Subcutaneous adipose tissue (tissue), 4 donors: ENCODE results near the gene IL1RAPL2. TPM values are rescaled to one million over a fixed set of nuclear protein-coding genes. Genes with fewer than 3 reads are reported as not detected.

Experiments
- total RNA-seq, 4 donors: library from RNA; depleted of rRNA; stranded (reverse); fragments of >200 nt; gene quantifications; one replicate each; pipeline ENCODE4 v1.1.0, GENCODE V29; 2016
- TF ChIP-seq, protein P1 (sequence below): fragments of 450-650 bp; IDR thresholded peaks from one replicate; pipeline ENCODE4 v1.5.1; 2016; ENCODE audit warnings: low read depth, mild to moderate bottlenecking, control low read depth, antibody characterized with exemption, moderate library complexity

Gene IL1RAPL2
- total RNA-seq, 4 donors from 2014 or later = 0.17 TPM; not detected in 3

- TF ChIP-seq, protein P1, sequence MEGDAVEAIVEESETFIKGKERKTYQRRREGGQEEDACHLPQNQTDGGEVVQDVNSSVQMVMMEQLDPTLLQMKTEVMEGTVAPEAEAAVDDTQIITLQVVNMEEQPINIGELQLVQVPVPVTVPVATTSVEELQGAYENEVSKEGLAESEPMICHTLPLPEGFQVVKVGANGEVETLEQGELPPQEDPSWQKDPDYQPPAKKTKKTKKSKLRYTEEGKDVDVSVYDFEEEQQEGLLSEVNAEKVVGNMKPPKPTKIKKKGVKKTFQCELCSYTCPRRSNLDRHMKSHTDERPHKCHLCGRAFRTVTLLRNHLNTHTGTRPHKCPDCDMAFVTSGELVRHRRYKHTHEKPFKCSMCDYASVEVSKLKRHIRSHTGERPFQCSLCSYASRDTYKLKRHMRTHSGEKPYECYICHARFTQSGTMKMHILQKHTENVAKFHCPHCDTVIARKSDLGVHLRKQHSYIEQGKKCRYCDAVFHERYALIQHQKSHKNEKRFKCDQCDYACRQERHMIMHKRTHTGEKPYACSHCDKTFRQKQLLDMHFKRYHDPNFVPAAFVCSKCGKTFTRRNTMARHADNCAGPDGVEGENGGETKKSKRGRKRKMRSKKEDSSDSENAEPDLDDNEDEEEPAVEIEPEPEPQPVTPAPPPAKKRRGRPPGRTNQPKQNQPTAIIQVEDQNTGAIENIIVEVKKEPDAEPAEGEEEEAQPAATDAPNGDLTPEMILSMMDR = no peak
Measured at GRCh38 chrX:105567082-105567481, 1001.1 kb downstream of the IL1RAPL2 start.

- TF ChIP-seq, protein P1 = no peak
Measured at GRCh38 chrX:105608745-105609144, 1042.7 kb downstream of the IL1RAPL2 start.

- TF ChIP-seq, protein P1 = no peak
Measured at GRCh38 chrX:105609530-105609929, 1043.5 kb downstream of the IL1RAPL2 start.

DNA sequence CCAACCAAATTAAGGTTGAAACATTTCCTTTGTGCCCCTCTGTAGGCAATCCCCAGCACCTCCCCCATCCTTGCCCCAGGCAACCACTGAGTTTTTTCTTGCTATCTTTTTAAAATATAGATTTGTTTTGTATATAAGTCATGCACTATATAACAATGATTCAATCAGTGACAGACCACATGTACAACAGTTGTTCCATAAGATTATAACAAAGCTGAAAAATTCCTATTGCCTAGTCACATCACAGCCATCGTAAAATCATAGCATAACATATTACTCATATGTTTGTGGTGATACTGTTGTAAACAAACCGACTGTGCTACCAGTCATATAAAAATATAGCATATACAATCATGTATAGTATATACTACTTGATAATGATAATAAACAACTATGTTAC, 1044.4 kb downstream of the IL1RAPL2 start:
- TF ChIP-seq, protein P1 = no peak

GRCh38 chrX:105618393-105619101, 1052.5 kb downstream of the IL1RAPL2 start:
- TF ChIP-seq, protein P1 = no peak

GRCh38 chrX:105634180-105634579, 1068.2 kb downstream of the IL1RAPL2 start:
- TF ChIP-seq, protein P1 = no peak

GRCh38 chrX:105635794-105636193, 1069.8 kb downstream of the IL1RAPL2 start:
- TF ChIP-seq, protein P1 = no peak
